Measurements from ENCODE around the gene EXOC2.

- TF ChIP-seq CTCF (IDR thresholded peaks at IDR 0.05) (no peak), POLR2A (IDR thresholded peaks at IDR 0.05) (no peak), POLR2AphosphoS5 (IDR thresholded peaks at IDR 0.05) (no peak)
These were observed 249.2 kb downstream of the EXOC2 start for GRCh38 chr6:443621-444159.

Data from breast epithelium (tissue), 3 donors.